K562 (cell line): ENCODE results near the gene CYP24A1. TPM values are rescaled to one million over a fixed set of nuclear protein-coding genes. Genes with fewer than 3 reads are reported as not detected.

Experiments used
- ATAC-seq: fragments of 200-7000 bp; cut with Tn5 transposase; 3 replicates; pipeline ENCODE4 v1.9.1; 2020; ENCODE audit warnings: moderate library complexity
- BruUV-seq: library from RNA; stranded (reverse); fragments of 400-500 nt; replicated peaks from 2 replicates; lab custom pipeline; 2021; lab: Mats Ljungman, UMichigan
- CTCF ChIA-PET: fragments of 300-600 bp; formaldehyde crosslinking; extraction: SDS; loops from one replicate; lab custom pipeline; 2021; ENCODE audit warnings: low intra/inter-chr PET ratio; lab: Yijun Ruan, JAX
- POLR2A ChIA-PET: fragments of 300-600, 350-650 bp; sonication (Branson Sonifier 250); formaldehyde crosslinking; extraction: SDS; loops from one replicate; lab custom pipeline; 2021; ENCODE audit warnings: antibody characterized with exemption, inconsistent platforms; lab: Yijun Ruan, JAX
- DNase-seq, 4 experiments: peaks; one replicate each; pipeline versions ENCODE4 v3.0.0 to v3.0.0-alpha.2; 2011 to 2018; ENCODE audit warnings: low spot score in 3 of 4, mixed read lengths in 3 of 4; ENCODE audit errors: extremely low read depth in 1 of 4
- FAIRE-seq: peaks from 2 replicates; lab custom pipeline; 2011; peaks lifted over from hg19 to GRCh38; lab: Jason Lieb, UNC
- H2AFZ ChIP-seq: 2 replicates; pipeline ENCODE4 v1.6.0; 2011; ENCODE audit warnings: low read depth, low read length, control low read depth, inconsistent platforms
- H3K27ac ChIP-seq: fragments of 200-600 bp; 3 replicates; pipeline ENCODE4 v1.8.0; 2011; ENCODE audit warnings: low read depth, mild to moderate bottlenecking, control low read depth, inconsistent platforms, low read length, moderate library complexity, mixed read lengths; ENCODE audit errors: extremely low read depth
- H3K27me3 ChIP-seq, 2 experiments: fragments of 300-600 bp in 1 of 2; 2 replicates in 1 of 2; 3 replicates in 1 of 2; pipeline versions ENCODE4 v1.6.0 to v1.8.0; 2011; ENCODE audit warnings: inconsistent platforms in 2 of 2, low read length in 2 of 2, mild to moderate bottlenecking in 1 of 2, mixed read lengths in 1 of 2, moderate library complexity in 1 of 2; ENCODE audit not compliant: control insufficient read depth in 2 of 2, insufficient read depth in 2 of 2
- H3K36me3 ChIP-seq: fragments of 300-600 bp; 3 replicates; pipeline ENCODE4 v1.8.0; 2011; ENCODE audit warnings: mild to moderate bottlenecking, low read length, inconsistent platforms; ENCODE audit not compliant: control insufficient read depth, insufficient read depth
- H3K4me1 ChIP-seq, 2 experiments: fragments of 200-600 bp in 1 of 2; replicated peaks in 1 of 2; 2 replicates in 1 of 2; 3 replicates in 1 of 2; pipeline versions ENCODE4 v1.5.1 to v1.8.0; 2011; ENCODE audit warnings: inconsistent platforms in 2 of 2, low read length in 2 of 2, mild to moderate bottlenecking in 1 of 2, mixed read lengths in 1 of 2, moderate library complexity in 1 of 2; ENCODE audit not compliant: control insufficient read depth in 2 of 2, insufficient read depth in 2 of 2
- H3K4me2 ChIP-seq: 2 replicates; pipeline ENCODE4 v1.6.1; 2011; ENCODE audit warnings: low read length, control low read depth, inconsistent platforms, mixed read lengths; ENCODE audit not compliant: insufficient read depth
- H3K4me3 ChIP-seq: fragments of 200-600 bp; sonication (generic), shearing (Covaris generic); 2 replicates; pipeline ENCODE4 v1.5.1; 2016; ENCODE audit warnings: control low read depth, inconsistent platforms
- H3K79me2 ChIP-seq: fragments of 200-600 bp; 3 replicates; pipeline ENCODE4 v1.8.0; 2011; ENCODE audit warnings: low read length, inconsistent platforms; ENCODE audit not compliant: control insufficient read depth, insufficient read depth
- H3K9ac ChIP-seq, 2 experiments: 2 replicates each; pipeline versions ENCODE4 v1.6.0 to v1.6.1; 2011; ENCODE audit warnings: low read depth in 2 of 2, low read length in 2 of 2, control low read depth in 1 of 2, inconsistent platforms in 1 of 2, mild to moderate bottlenecking in 1 of 2, mixed read lengths in 1 of 2; ENCODE audit not compliant: insufficient read depth in 1 of 2
- H3K9me1 ChIP-seq: one replicate; pipeline ENCODE4 v1.6.0; 2011; ENCODE audit warnings: inconsistent platforms, mild to moderate bottlenecking, low read length, moderate library complexity; ENCODE audit not compliant: control insufficient read depth, insufficient read depth
- H3K9me3 ChIP-seq: replicated peaks from 2 replicates; pipeline ENCODE4 v1.5.1; 2011; ENCODE audit warnings: low read depth, low read length, inconsistent platforms; ENCODE audit not compliant: control insufficient read depth, insufficient read depth
- H4K20me1 ChIP-seq: replicated peaks from 2 replicates; pipeline ENCODE4 v1.6.1; 2011; ENCODE audit warnings: low read length, inconsistent platforms, mixed read lengths; ENCODE audit not compliant: control insufficient read depth, insufficient read depth
- BACH1 ChIP-seq: fragments of 200-800 bp; sonication (Bioruptor generic); IDR thresholded peaks from 2 replicates; pipeline ENCODE4 v1.6.1; 2016; ENCODE audit warnings: missing genetic modification characterization, missing compliant biosample characterization
- MAFG ChIP-seq: fragments of 450-650 bp; conservative IDR thresholded peaks from 2 replicates; pipeline ENCODE4 v1.6.1; 2016; ENCODE audit warnings: missing genetic modification characterization, missing compliant biosample characterization
- NFATC3 ChIP-seq: fragments of 450-650 bp; IDR thresholded peaks from 2 replicates; pipeline ENCODE4 v1.6.1; 2017; ENCODE audit warnings: mild to moderate bottlenecking
- STAT5A ChIP-seq: IDR thresholded peaks from 2 replicates; pipeline ENCODE4 v1.6.1; 2012; ENCODE audit warnings: low read length, inconsistent platforms, borderline replicate concordance
- TCF7L2 ChIP-seq: fragments of 150-350 bp; IDR thresholded peaks from 2 replicates; pipeline ENCODE4 v1.6.1; 2016; ENCODE audit warnings: low read depth, mild to moderate bottlenecking, low read length, moderate library complexity
- XRCC3 ChIP-seq: fragments of 450-650 bp; IDR thresholded peaks from 2 replicates; pipeline ENCODE4 v1.6.1; 2017; ENCODE audit warnings: mild to moderate bottlenecking, moderate library complexity
- ZNF583 ChIP-seq: fragments of 250-450 bp; sonication (Bioruptor Pico); IDR thresholded peaks from 2 replicates; pipeline ENCODE4 v1.4.0; 2020
- WGBS: fragments of 100-300 bp; shearing (Covaris generic); methylation state at CpG from one replicate; pipeline ENCODE4 v1.1.6; 2016; ENCODE audit warnings: low coverage, mixed read lengths; ENCODE audit not compliant: insufficient coverage; ENCODE audit errors: missing lambda C conversion rate; 5-methylcytosine and 5-hydroxymethylcytosine counted together
- in situ Hi-C: fragments of 300-500 bp; cut with MboI; formaldehyde crosslinking; loops from 4 replicates; pipeline ENCODE4 v1.15.0; 2018; ENCODE audit warnings: inconsistent platforms, mixed read lengths
- intact Hi-C: fragments of 100-400 bp; cut with micrococcal nuclease; formaldehyde crosslinking; loops from 2 replicates; pipeline ENCODE4 v1.14.2; 2022
- polyA plus RNA-seq, 8 experiments: library from polyadenylated mRNA; depleted of rRNA in 4 of 8; stranded (reverse) in 5 of 8; unstranded in 3 of 8; fragments of >200 nt; fragmentation: Nextera tagmentation in 2 of 8; fragmentation: Illumina TruSeq in 1 of 8; extraction: Ambion mirVana in 2 of 8; extraction: Trizol in 1 of 8; gene quantifications; 2 replicates each; pipeline versions ENCODE4 v1.2.1 to v1.2.3, GENCODE V29; 2011 to 2014; ENCODE audit warnings: inconsistent platforms in 1 of 8, missing spikeins in 1 of 8
- total RNA-seq, 7 experiments: library from RNA; depleted of rRNA in 6 of 7; stranded (reverse); fragments of >200 nt in 6 of 7; fragmentation: Illumina TruSeq in 2 of 7; extraction: Trizol in 2 of 7; gene quantifications; 2 replicates each; pipeline versions ENCODE4 v1.2.1 to v1.2.3, GENCODE V29; 2011 to 2021; ENCODE audit warnings: low replicate concordance in 1 of 7
- TF ChIP-seq, protein P1 (sequence below), 3 experiments: IDR thresholded peaks in 2 of 3; conservative IDR thresholded peaks in 1 of 3; 2 replicates each; pipeline ENCODE4 v1.5.1; 2011 to 2012; ENCODE audit warnings: low read length in 3 of 3, mild to moderate bottlenecking in 3 of 3, control low read depth in 2 of 3, improper control_type of control experiment in 1 of 3, inconsistent platforms in 1 of 3, low read depth in 1 of 3, mixed read lengths in 1 of 3, moderate library complexity in 1 of 3; ENCODE audit not compliant: insufficient read depth in 2 of 3
- TF ChIP-seq, protein P2 (sequence below): fragments of 450-650 bp; IDR thresholded peaks from 2 replicates; pipeline ENCODE4 v1.6.1; 2016; ENCODE audit warnings: mild to moderate bottlenecking
- TF ChIP-seq, protein P3 (sequence below): sonication (generic); formaldehyde crosslinking; IDR thresholded peaks from 2 replicates; pipeline ENCODE4 v1.8.0; 2022; ENCODE audit warnings: mild to moderate bottlenecking, missing genetic modification reagents
- TF ChIP-seq, protein P4 (sequence below): sonication (generic); formaldehyde crosslinking; IDR thresholded peaks from 2 replicates; pipeline ENCODE4 v1.8.0; 2022; ENCODE audit warnings: missing genetic modification reagents, mild to moderate bottlenecking, borderline replicate concordance
- TF ChIP-seq, protein P5 (sequence below): sonication (generic); formaldehyde crosslinking; IDR thresholded peaks from 2 replicates; pipeline ENCODE4 v1.8.0; 2023; ENCODE audit warnings: mild to moderate bottlenecking, missing genetic modification reagents
- TF ChIP-seq, protein P6 (sequence below): sonication (generic); IDR thresholded peaks from 2 replicates; pipeline ENCODE4 v1.6.1; 2016

Gene CYP24A1
- total and polyA plus RNA-seq, 9 of the 15 experiments (the other 6 are each of a cell fraction or from before 2014, with no cell fraction given) = 0.04 TPM; not detected in 8

DNA sequence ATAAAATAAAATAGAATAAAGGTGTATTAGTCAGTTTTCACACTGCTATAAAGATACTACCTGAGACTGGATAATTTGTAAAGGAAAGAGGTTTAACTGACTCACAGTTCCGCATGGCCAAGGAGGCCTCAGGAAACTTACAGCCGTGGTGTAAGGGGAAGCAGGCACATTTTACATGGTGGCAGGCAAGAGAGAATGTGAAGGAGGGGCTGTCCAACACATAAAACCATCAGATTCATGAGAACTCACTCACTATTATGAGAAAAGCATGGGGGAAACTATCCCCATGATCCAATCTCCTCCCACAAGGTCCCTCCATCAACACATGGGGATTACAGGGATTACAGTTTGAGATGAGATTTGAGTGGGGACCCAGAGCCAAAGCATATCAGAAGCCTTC is 62.3 kb downstream of the CYP24A1 start (continued):
- TF ChIP-seq, protein P1, sequence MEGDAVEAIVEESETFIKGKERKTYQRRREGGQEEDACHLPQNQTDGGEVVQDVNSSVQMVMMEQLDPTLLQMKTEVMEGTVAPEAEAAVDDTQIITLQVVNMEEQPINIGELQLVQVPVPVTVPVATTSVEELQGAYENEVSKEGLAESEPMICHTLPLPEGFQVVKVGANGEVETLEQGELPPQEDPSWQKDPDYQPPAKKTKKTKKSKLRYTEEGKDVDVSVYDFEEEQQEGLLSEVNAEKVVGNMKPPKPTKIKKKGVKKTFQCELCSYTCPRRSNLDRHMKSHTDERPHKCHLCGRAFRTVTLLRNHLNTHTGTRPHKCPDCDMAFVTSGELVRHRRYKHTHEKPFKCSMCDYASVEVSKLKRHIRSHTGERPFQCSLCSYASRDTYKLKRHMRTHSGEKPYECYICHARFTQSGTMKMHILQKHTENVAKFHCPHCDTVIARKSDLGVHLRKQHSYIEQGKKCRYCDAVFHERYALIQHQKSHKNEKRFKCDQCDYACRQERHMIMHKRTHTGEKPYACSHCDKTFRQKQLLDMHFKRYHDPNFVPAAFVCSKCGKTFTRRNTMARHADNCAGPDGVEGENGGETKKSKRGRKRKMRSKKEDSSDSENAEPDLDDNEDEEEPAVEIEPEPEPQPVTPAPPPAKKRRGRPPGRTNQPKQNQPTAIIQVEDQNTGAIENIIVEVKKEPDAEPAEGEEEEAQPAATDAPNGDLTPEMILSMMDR (IDR thresholded peaks at IDR 0.05 in 2 of 3, conservative IDR thresholded peaks at IDR 0.05 in 1 of 3; ENCODE audit: insufficient read depth in 2 of 3, low read depth in 1 of 3, low read length in 3 of 3) = no peak
- TF ChIP-seq, protein P2, sequence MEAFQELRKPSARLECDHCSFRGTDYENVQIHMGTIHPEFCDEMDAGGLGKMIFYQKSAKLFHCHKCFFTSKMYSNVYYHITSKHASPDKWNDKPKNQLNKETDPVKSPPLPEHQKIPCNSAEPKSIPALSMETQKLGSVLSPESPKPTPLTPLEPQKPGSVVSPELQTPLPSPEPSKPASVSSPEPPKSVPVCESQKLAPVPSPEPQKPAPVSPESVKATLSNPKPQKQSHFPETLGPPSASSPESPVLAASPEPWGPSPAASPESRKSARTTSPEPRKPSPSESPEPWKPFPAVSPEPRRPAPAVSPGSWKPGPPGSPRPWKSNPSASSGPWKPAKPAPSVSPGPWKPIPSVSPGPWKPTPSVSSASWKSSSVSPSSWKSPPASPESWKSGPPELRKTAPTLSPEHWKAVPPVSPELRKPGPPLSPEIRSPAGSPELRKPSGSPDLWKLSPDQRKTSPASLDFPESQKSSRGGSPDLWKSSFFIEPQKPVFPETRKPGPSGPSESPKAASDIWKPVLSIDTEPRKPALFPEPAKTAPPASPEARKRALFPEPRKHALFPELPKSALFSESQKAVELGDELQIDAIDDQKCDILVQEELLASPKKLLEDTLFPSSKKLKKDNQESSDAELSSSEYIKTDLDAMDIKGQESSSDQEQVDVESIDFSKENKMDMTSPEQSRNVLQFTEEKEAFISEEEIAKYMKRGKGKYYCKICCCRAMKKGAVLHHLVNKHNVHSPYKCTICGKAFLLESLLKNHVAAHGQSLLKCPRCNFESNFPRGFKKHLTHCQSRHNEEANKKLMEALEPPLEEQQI = no peak

- ChIA-PET CTCF (no interaction called here), POLR2A (no interaction called here)
- no TSS peak for BruUV-seq
- no peaks in the 10 kb centered on the region; a peak in 1 of 5 replicates for H3K4me1 ChIP-seq
- in situ Hi-C loops (no loop called here), intact Hi-C loops (no loop called here)
- 2% methylated on average over 3 of the region's 3 CpGs for WGBS
- no peak overlapping the region for H3K27ac ChIP-seq
- H3K4me3 ChIP-seq = no peak overlapping the region
- H2AFZ ChIP-seq = no peak overlapping the region
- H3K4me2 ChIP-seq = no peak overlapping the region
- DNase-seq = no peak
- ATAC-seq = no peak
- H3K9me1 ChIP-seq = no peaks in the 10 kb centered on the region
- H3K79me2 ChIP-seq = no peaks in the 10 kb centered on the region
- no peaks in the 10 kb centered on the region for H4K20me1 ChIP-seq
- no peak overlapping the region for H3K9ac ChIP-seq
- no peaks in the 10 kb centered on the region for H3K36me3 ChIP-seq
- peaks cover 0 to 7% of the 10 kb centered on the region in 2 experiments; a peak in 1 of 5 replicates for H3K27me3 ChIP-seq
- no peaks in the 10 kb centered on the region for H3K9me3 ChIP-seq
- no peak for FAIRE-seq
- TF ChIP-seq, protein P3, sequence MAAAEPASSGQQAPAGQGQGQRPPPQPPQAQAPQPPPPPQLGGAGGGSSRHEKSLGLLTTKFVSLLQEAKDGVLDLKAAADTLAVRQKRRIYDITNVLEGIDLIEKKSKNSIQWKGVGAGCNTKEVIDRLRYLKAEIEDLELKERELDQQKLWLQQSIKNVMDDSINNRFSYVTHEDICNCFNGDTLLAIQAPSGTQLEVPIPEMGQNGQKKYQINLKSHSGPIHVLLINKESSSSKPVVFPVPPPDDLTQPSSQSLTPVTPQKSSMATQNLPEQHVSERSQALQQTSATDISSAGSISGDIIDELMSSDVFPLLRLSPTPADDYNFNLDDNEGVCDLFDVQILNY (CRISPR knock-in tag) = no peak
- no peak for TF ChIP-seq NFATC3
- TF ChIP-seq MAFG (tag) = no peak
- no peak for TF ChIP-seq TCF7L2
- TF ChIP-seq, protein P4, sequence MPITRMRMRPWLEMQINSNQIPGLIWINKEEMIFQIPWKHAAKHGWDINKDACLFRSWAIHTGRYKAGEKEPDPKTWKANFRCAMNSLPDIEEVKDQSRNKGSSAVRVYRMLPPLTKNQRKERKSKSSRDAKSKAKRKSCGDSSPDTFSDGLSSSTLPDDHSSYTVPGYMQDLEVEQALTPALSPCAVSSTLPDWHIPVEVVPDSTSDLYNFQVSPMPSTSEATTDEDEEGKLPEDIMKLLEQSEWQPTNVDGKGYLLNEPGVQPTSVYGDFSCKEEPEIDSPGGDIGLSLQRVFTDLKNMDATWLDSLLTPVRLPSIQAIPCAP (CRISPR knock-in tag) = no peak
- TF ChIP-seq STAT5A = no peak
- TF ChIP-seq, protein P5, sequence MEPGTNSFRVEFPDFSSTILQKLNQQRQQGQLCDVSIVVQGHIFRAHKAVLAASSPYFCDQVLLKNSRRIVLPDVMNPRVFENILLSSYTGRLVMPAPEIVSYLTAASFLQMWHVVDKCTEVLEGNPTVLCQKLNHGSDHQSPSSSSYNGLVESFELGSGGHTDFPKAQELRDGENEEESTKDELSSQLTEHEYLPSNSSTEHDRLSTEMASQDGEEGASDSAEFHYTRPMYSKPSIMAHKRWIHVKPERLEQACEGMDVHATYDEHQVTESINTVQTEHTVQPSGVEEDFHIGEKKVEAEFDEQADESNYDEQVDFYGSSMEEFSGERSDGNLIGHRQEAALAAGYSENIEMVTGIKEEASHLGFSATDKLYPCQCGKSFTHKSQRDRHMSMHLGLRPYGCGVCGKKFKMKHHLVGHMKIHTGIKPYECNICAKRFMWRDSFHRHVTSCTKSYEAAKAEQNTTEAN (CRISPR knock-in tag) = no peak
- no peak for TF ChIP-seq BACH1 (tag)
- TF ChIP-seq, protein P6, sequence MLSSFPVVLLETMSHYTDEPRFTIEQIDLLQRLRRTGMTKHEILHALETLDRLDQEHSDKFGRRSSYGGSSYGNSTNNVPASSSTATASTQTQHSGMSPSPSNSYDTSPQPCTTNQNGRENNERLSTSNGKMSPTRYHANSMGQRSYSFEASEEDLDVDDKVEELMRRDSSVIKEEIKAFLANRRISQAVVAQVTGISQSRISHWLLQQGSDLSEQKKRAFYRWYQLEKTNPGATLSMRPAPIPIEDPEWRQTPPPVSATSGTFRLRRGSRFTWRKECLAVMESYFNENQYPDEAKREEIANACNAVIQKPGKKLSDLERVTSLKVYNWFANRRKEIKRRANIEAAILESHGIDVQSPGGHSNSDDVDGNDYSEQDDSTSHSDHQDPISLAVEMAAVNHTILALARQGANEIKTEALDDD = no peak
- TF ChIP-seq XRCC3 = no peak
- TF ChIP-seq ZNF583 = no peak
Observed at GRCh38 chr20:54110457-54110856, 63.3 kb downstream of the CYP24A1 start.
